Right cardiac atrium (tissue), 5 donors: Measurements from ENCODE around the gene IL1RAPL2. TPM values are rescaled to one million over a fixed set of nuclear protein-coding genes. Genes with fewer than 3 reads are reported as not detected.

Experiments
- ATAC-seq, 2 donors: fragments of 200-7000 bp; cut with Tn5 transposase; one replicate each; pipeline versions ENCODE4 v1.8.0 to v1.9.1; 2020; ENCODE audit warnings: moderate library complexity in 2 of 2, mild to moderate bottlenecking in 1 of 2
- DNase-seq, 3 donors: peaks; one replicate each; pipeline ENCODE4 v3.0.0-alpha.2; 2020
- H3K27ac ChIP-seq: one replicate; pipeline ENCODE4 v1.5.1; 2013; ENCODE audit warnings: mild to moderate bottlenecking, low read length, control low read depth, moderate library complexity
- H3K27me3 ChIP-seq: one replicate; pipeline ENCODE4 v1.6.1; 2013; ENCODE audit not compliant: control insufficient read depth, insufficient read depth
- H3K4me1 ChIP-seq: one replicate; pipeline ENCODE4 v1.6.1; 2013; ENCODE audit warnings: low read length; ENCODE audit not compliant: control insufficient read depth, insufficient read depth
- H3K4me3 ChIP-seq: one replicate; pipeline ENCODE4 v1.5.1; 2013; ENCODE audit warnings: low read length, control low read depth
- H3K9me3 ChIP-seq: one replicate; pipeline ENCODE4 v1.6.1; 2013; ENCODE audit warnings: low read length; ENCODE audit not compliant: control insufficient read depth
- WGBS: extraction: QIAGEN DNeasy Blood & Tissue Kit; methylation state at CpG from one replicate; pipeline ENCODE4 v1.1.7; 2013; 5-methylcytosine and 5-hydroxymethylcytosine counted together
- intact Hi-C, 4 donors: fragments of 100-400 bp; cut with DNase I; formaldehyde crosslinking; loops; one replicate each; pipeline versions ENCODE4 v1.11.0 to v1.14.0; 2022 to 2023
- polyA plus RNA-seq: library from polyadenylated mRNA; stranded (reverse); fragments of 200-250 nt; gene quantifications from one replicate; pipeline ENCODE4 v1.2.3, GENCODE V29; 2013
- total RNA-seq, 4 donors: library from RNA; stranded (reverse); fragmentation: NEBNext Ultra II Directional; extraction: Animal tissue kit (Norgen Biotek cat#: 25700); gene quantifications; one replicate each; pipeline ENCODE4 v1.2.1, GENCODE V29; 2021
- donor health status: healthy with polysubstance abuse.
- donor health status: DM: no; HTN: yes; CAD: no.
- donor health status: DM: no; HTN: no; CAD: no.
- donor health status: DM: no; HTN: yes; CAD: no; lungs with severe emphysema.
- donor health status: DM: yes; HTN: yes; CAD: no.

IL1RAPL2 gene
- total and polyA plus RNA-seq, 5 donors = 0.31 TPM; not detected in 4

DNA sequence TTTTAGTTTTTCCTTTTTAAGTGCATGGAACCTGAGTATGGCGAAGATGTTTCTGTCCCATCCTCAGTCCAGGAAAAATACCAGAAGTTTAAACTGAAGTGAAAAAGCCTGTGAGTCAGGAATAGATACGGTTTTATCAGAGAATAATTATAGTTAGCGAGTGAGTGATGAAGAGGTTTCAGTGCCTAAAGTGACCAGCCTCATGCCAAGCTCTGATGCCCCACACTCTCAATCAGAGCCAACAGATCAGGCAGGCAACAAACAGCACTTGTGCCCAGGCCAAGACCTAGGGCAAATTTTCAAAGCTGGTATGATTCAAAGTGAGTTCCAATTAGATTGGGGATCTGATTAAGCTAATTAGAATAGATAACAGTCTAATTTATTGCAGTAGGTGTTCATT lies 1043.5 kb downstream of the IL1RAPL2 start:
- Histone ChIP-seq H3K27me3 (no peaks in the 10 kb centered on the region), H3K27ac (no peak overlapping the region), H3K9me3 (no peaks in the 10 kb centered on the region), H3K4me1 (no peaks in the 10 kb centered on the region), H3K4me3 (no peak overlapping the region)
- DNase-seq = peak in 1 of 3 donors; percentile 20
- intact Hi-C loops = no loop called here
- 63% methylated on average over 3 of the region's 3 CpGs for WGBS
- peak in 1 of 2 donors; percentile 52 for ATAC-seq

DNA sequence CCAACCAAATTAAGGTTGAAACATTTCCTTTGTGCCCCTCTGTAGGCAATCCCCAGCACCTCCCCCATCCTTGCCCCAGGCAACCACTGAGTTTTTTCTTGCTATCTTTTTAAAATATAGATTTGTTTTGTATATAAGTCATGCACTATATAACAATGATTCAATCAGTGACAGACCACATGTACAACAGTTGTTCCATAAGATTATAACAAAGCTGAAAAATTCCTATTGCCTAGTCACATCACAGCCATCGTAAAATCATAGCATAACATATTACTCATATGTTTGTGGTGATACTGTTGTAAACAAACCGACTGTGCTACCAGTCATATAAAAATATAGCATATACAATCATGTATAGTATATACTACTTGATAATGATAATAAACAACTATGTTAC lies 1044.4 kb downstream of the IL1RAPL2 start:
- ATAC-seq = no peak
- intact Hi-C loops = no loop called here
- H3K9me3 ChIP-seq = no peaks in the 10 kb centered on the region

DNA sequence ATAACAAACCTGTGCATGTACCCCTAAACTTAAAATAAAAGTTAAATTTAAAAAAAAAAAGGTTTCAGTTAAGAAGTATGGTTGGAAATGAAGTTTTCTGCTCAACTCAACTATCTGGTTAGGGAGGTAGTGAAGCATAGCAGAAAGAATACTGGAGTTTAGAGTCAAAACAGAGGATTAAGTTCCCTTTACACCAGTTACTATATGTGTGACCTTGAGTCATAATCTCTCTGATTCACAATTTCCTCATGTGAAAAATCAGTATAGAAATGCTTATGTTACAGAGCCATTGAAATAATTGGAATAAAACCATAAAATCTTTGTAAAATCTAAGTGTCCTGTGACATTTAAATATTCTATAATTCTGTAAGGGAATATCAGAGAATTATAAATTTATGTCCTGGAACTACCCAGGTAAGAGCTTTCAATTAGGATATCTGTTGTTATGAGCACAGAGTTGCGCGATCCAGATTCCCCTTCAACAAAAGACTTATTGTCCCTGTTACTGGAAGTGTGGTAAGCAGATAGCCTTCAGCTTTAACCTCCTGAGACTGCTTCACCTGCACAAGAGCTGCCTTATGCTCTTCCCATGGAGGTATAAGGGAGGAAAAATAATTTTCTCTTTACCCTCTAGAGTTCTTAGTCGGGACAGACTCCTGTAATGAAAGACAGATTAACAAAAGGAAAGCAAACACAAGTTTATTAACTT lies 1052.5 kb downstream of the IL1RAPL2 start:
- intact Hi-C loops = no loop called here
- Histone ChIP-seq H3K9me3 (no peaks in the 10 kb centered on the region), H3K4me3 (no peak overlapping the region), H3K27me3 (no peaks in the 10 kb centered on the region), H3K27ac (no peak overlapping the region), H3K4me1 (no peaks in the 10 kb centered on the region)
- WGBS = 85% methylated on average over 3 of the region's 3 CpGs
- DNase-seq = no peak
- no peak for ATAC-seq

More for the DNA sequence above, 1044.4 kb downstream of the IL1RAPL2 start:
- Histone ChIP-seq H3K4me3 (no peak overlapping the region), H3K4me1 (no peaks in the 10 kb centered on the region), H3K27me3 (no peaks in the 10 kb centered on the region), H3K27ac (no peak overlapping the region)
- WGBS = 79% methylated on average over 2 of the region's 2 CpGs
- no peak for DNase-seq

DNA sequence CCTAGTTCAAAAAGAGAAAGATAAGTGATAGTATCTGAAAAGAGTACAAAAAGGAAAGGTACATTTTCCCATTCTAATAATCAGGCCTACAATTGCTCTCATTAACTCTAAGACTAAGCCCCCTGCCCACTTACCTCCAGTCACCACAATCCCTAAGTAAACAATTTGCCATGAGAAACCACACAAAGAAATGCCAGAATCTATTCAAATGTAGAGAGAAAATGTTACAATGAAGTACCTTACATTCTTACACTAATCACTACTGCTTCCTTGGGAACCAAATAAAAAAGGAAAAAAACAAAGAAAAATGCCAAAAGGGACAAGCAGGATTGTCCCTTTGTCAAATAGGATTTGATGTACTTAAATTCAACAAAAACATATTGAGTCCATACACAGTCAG lies 1068.2 kb downstream of the IL1RAPL2 start:
- Histone ChIP-seq H3K4me3 (no peak overlapping the region), H3K27ac (no peak overlapping the region), H3K4me1 (no peaks in the 10 kb centered on the region), H3K9me3 (no peaks in the 10 kb centered on the region), H3K27me3 (no peaks in the 10 kb centered on the region)
- intact Hi-C loops = no loop called here
- DNase-seq = no peak
- ATAC-seq = no peak

DNA sequence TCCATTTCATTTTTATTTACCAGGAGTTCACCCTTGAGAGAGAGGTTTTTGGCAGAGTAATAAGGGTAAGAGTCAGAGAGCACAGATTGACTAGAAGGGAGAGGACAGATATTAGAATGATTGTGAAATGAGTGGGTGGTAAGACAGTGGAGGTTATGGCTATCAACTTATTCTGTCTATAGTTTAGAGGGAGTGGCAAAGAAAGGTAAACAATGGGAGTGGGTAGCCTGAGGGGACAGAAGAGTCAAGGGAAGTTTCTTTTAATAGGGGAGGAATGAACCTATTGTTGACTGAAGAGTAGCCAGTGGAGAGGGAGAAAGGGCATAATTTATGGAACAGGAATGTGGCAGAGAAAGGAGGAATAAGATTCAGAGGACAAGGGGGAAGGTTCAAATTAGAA lies 1069.8 kb downstream of the IL1RAPL2 start:
- intact Hi-C loops = no loop called here

DNA sequence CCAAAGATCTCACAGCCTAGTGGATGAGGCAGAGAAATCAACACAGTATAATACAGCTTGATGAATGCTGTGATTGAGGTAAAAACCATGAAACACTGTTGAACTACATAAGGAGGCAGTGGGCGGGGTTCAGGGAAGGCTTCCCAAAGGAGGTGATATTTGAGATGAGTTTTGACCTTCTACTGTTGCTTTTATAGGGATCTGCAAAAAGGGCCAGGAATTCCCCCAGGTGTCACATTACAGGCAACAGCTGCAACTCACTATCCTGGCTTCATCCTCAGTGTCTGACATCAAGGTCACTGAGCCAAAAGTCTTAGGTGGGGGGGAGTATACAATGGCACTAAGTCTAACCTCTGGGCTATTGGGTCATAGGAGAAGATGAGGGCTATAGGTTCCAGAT lies 1070.7 kb downstream of the IL1RAPL2 start:
- no peak overlapping the region for H3K4me3 ChIP-seq
- intact Hi-C loops = no loop called here

More for the DNA sequence above, 1069.8 kb downstream of the IL1RAPL2 start:
- DNase-seq (no peak), ATAC-seq (no peak)
- Histone ChIP-seq H3K27me3 (no peaks in the 10 kb centered on the region), H3K4me1 (no peaks in the 10 kb centered on the region), H3K9me3 (no peaks in the 10 kb centered on the region), H3K4me3 (no peak overlapping the region), H3K27ac (no peak overlapping the region)

DNA sequence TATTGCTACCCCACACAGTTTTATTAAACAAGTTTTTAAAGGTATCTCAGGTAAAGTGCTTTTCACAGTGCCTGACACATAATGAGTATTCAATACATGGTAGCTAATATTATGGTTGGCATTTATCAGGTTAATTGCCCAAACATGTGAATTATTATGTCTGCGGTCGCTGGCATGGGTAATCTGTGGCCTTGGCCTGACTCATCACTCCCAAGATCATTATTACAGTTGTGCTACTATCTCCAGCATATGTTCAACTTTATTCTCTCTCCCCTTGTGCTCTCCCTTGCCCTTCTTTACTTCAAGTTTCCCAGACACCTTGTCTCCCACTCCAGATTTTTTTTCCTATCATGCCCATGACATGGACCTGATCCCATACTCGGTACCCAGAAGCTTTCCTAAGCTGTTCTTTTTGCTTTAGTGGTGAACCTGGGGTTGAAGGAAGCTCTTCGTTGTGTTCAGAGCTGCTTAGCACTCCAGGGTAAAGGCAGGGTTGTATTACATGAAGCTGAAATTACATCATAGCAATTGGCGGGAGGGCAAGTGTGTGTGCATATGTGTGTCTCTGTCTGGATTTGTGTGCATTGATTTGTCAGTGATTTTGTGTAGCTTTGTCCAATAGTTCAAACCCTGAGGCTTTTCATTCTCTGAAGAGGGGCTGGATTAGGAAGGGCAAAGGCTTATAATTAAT lies 1079.8 kb downstream of the IL1RAPL2 start:
- H3K4me3 ChIP-seq = no peak overlapping the region
- intact Hi-C loops = no loop called here
- H3K4me1 ChIP-seq = no peaks in the 10 kb centered on the region
- H3K9me3 ChIP-seq = no peaks in the 10 kb centered on the region
- no peak overlapping the region for H3K27ac ChIP-seq
- no peak for ATAC-seq
- WGBS = 79% methylated on average over 5 of the region's 5 CpGs
- no peak for DNase-seq
- H3K27me3 ChIP-seq = no peaks in the 10 kb centered on the region

More for the DNA sequence above, 1070.7 kb downstream of the IL1RAPL2 start:
- Histone ChIP-seq H3K9me3 (no peaks in the 10 kb centered on the region), H3K27ac (no peak overlapping the region), H3K4me1 (no peaks in the 10 kb centered on the region), H3K27me3 (no peaks in the 10 kb centered on the region)
- WGBS = 87% methylated on average over 1 of the region's 1 CpG
- no peak for DNase-seq
- ATAC-seq = no peak

DNA sequence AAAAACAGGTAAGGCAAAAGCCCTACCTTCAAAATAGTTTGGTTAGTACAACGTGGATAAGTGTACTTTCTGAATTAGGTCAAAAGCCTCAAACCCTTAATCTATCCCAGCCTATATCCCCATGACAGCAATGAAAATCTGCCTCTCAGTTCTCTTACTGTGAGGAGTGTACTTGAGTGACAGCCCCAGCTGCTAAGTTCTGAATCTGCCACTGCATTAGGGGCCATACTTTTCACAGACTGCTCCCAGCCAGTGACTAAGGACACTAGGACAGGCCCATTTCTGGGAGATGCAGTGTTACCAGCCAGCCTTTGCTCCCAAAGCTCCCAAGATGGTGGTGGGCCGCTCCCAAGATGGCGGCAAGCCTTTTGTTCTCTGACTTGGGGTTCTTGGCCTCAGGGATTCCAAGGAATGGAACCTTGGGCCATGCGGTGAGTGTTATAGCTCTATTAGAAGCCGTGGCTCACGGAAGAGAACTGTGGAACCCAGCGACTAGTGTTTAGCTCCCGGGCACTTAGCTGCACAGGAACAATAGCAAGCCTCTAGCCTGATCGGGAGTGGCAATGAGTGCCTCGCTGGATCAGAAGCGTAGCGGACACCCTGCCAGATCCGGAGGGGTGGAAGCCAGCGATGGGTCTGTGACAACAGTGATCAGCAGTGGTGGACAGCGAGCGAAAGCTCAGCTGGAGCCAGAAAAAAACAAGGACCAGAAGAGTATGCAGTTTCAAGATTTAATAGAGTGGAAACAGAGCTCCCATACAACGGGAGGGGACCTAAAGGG lies 1080.8 kb downstream of the IL1RAPL2 start:
- WGBS = 90% methylated on average over 17 of the region's 17 CpGs
- Histone ChIP-seq H3K27ac (no peak overlapping the region), H3K9me3 (no peaks in the 10 kb centered on the region), H3K4me1 (no peaks in the 10 kb centered on the region), H3K27me3 (no peaks in the 10 kb centered on the region), H3K4me3 (no peak overlapping the region)
- DNase-seq (no peak), ATAC-seq (no peak)
- intact Hi-C loops = no loop called here

DNA sequence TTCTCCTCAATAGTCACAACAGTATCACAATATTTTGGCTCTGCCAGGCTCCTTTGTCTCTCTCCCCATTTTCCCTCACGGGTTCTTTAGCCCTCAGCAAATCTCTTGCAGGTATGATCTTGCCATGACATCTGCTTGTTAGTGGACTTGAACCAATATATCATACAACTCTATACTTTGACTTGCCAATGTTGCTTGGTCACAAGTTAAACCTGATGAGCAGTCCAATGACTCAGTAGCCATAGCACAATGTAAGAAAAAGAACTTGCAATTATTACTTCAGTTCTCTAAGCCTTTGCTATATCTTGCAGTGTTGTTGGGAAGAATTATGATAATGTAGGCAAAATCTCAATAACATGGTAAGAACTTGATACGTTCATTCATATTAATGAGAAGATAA lies 1081.8 kb downstream of the IL1RAPL2 start:
- H3K27ac ChIP-seq = no peak overlapping the region
- WGBS = 82% methylated on average over 2 of the region's 2 CpGs
- intact Hi-C loops = no loop called here
- H3K9me3 ChIP-seq = no peaks in the 10 kb centered on the region
- no peak for DNase-seq
- no peak overlapping the region for H3K4me3 ChIP-seq
- H3K27me3 ChIP-seq = no peaks in the 10 kb centered on the region
- no peak for ATAC-seq
- no peaks in the 10 kb centered on the region for H3K4me1 ChIP-seq

DNA sequence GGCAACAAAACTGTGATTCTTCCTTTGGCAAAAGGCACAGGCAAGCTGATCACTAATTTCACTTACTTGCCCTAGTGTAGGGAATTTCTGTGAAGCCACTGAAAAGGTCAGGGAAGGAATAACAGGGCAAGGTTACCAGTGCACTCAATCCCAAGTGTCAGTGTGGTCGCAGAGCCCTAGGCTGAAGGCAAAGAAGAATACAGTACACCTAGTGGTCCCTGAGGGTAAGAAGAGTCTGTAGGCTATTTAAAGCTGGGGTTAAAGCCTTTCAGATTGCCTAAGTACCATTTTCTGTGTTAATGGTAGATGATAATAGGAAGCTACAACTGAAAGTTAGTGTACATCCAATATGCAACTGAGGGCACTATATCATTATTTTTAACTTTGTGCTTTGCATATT lies 1082.7 kb downstream of the IL1RAPL2 start:
- no peaks in the 10 kb centered on the region for H3K4me1 ChIP-seq
- intact Hi-C loops = no loop called here
- ATAC-seq = no peak
- no peak overlapping the region for H3K27ac ChIP-seq
- 81% methylated on average over 1 of the region's 1 CpG for WGBS
- H3K27me3 ChIP-seq = no peaks in the 10 kb centered on the region
- H3K9me3 ChIP-seq = no peaks in the 10 kb centered on the region
- no peak overlapping the region for H3K4me3 ChIP-seq
- no peak for DNase-seq

DNA sequence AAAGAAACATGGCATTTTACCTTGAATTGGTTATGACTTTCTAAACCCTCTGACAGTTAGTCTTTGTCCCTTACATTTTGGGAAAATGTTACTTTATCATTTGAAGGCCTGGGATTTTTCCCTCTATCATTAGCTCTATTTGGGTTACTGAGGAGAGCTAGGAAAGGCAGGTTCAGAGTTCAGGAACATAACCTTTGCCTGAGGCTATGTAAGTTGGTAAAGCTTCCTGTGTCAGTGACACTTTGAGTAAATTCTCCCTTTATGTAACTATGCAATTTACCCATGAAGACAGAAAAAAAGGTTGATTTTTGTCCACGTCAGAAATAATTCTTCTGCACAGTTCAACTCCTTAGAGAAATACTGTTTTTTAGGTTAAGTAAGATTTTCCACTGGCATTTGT lies 1084.6 kb downstream of the IL1RAPL2 start:
- no peak for ATAC-seq

More for the DNA sequence above, 1084.6 kb downstream of the IL1RAPL2 start:
- intact Hi-C loops = no loop called here
- Histone ChIP-seq H3K4me1 (no peaks in the 10 kb centered on the region), H3K27ac (no peak overlapping the region), H3K9me3 (no peaks in the 10 kb centered on the region), H3K4me3 (no peak overlapping the region), H3K27me3 (no peaks in the 10 kb centered on the region)
- WGBS = 24% methylated on average over 1 of the region's 1 CpG
- DNase-seq = no peak
